Ureter (tissue), 1 donor: Measurements from ENCODE around the gene EHD3. TPM values are rescaled to one million over a fixed set of nuclear protein-coding genes. Genes with fewer than 3 reads are reported as not detected.

Source experiments
- DNase-seq: peaks from one replicate; pipeline ENCODE4 v3.0.0-alpha.2; 2020; ENCODE audit warnings: low spot score
- total RNA-seq: library from RNA; stranded (reverse); gene quantifications from one replicate; pipeline ENCODE4 v1.2.4, GENCODE V29; 2023
- donor health status: DM: yes; HTN: yes; CAD: no.

The EHD3 gene
- total RNA-seq, 1 donor from 2014 or later, result 12.7 TPM

- peak; percentile 23 for DNase-seq
These were observed 21.0 kb upstream of the EHD3 start for GRCh38 chr2:31212659-31213600.

GRCh38 chr2:31213601-31214443 lies 20.1 kb upstream of the EHD3 start:
- DNase-seq, result peak; percentile 9

- DNase-seq, result peak; percentile 23
These were observed 19.5 kb upstream of the EHD3 start for GRCh38 chr2:31214444-31214915.

GRCh38 chr2:31216734-31217133 lies 17.2 kb upstream of the EHD3 start:
- peak; percentile 20 for DNase-seq

- DNase-seq, result peak; percentile 18
These were observed 16.3 kb upstream of the EHD3 start, which contains the start of gene CAPN14 for GRCh38 chr2:31217465-31218200. TSS of gene CAPN14 (minus strand) at chr2:31217515. CDS start at chr2:31205447, 12,068 bp downstream.

GRCh38 chr2:31219131-31219969 lies 14.6 kb upstream of the EHD3 start:
- DNase-seq, result peak; percentile 42

- peak; percentile 15 for DNase-seq
These were observed 12.4 kb upstream of the EHD3 start for GRCh38 chr2:31221544-31221943.

- DNase-seq, result no peak
These were observed 11.9 kb upstream of the EHD3 start for GRCh38 chr2:31222071-31222470.

GRCh38 chr2:31223026-31223425 lies 10.9 kb upstream of the EHD3 start:
- no peak for DNase-seq

GRCh38 chr2:31223749-31224148 lies 10.2 kb upstream of the EHD3 start:
- no peak for DNase-seq

- peak; percentile 24 for DNase-seq
These were observed 7.7 kb upstream of the EHD3 start for GRCh38 chr2:31226266-31226665.

- no peak for DNase-seq
These were observed 6.8 kb upstream of the EHD3 start for GRCh38 chr2:31227110-31227509.

- peak; percentile 62 for DNase-seq
These were observed 6.2 kb upstream of the EHD3 start for GRCh38 chr2:31227711-31228125.

GRCh38 chr2:31228717-31229116 lies 5.2 kb upstream of the EHD3 start:
- DNase-seq, result no peak

- DNase-seq, result no peak
These were observed 3.2 kb upstream of the EHD3 start for GRCh38 chr2:31230751-31231150.

- peak; percentile 2 for DNase-seq
These were observed 2.2 kb upstream of the EHD3 start for GRCh38 chr2:31231571-31232302.

- DNase-seq, result no peak
These were observed 1.4 kb upstream of the EHD3 start for GRCh38 chr2:31232586-31232985.

- DNase-seq, result no peak
These were observed 721 bp upstream of the EHD3 start for GRCh38 chr2:31233231-31233630.

GRCh38 chr2:31234683-31235503 lies 941 bp downstream of the EHD3 start:
- peak; percentile 28 for DNase-seq
